SK-N-SH (cell line): ENCODE data around the gene FAM43A.

Source experiments
- CHD2 ChIP-seq: fragments of 150-350 bp; IDR thresholded peaks from 2 replicates; pipeline ENCODE4 v1.6.1; 2018; ENCODE audit warnings: low read length; ENCODE audit not compliant: partially characterized antibody
- MEF2A ChIP-seq: IDR thresholded peaks from 2 replicates; pipeline ENCODE4 v1.4.0; 2012; ENCODE audit warnings: low read depth, borderline replicate concordance
- POLR2AphosphoS5 ChIP-seq: IDR thresholded peaks from 2 replicates; pipeline ENCODE4 v1.6.1; 2012; ENCODE audit warnings: low read depth, low read length

GRCh38 chr3:194727435-194728128, 41.9 kb downstream of the FAM43A start:
- TF ChIP-seq MEF2A, result no peak
- no peak for TF ChIP-seq POLR2AphosphoS5
- TF ChIP-seq CHD2, result no peak
